Neutrophil (primary cell): ENCODE measurements around the gene ITGB3.

Experiments
- H3K27ac ChIP-seq: fragments of 200-600 bp; sonication (generic); 2 replicates; pipeline ENCODE4 v1.5.1; 2016; ENCODE audit warnings: mild to moderate bottlenecking, moderate library complexity
- H3K27me3 ChIP-seq: fragments of 200-600 bp; sonication (generic); 2 replicates; pipeline ENCODE4 v1.6.0; 2016; ENCODE audit warnings: mild to moderate bottlenecking
- H3K36me3 ChIP-seq: fragments of 200-600 bp; sonication (generic); 2 replicates; pipeline ENCODE4 v1.5.1; 2017
- H3K4me1 ChIP-seq, 2 experiments: fragments of 200-600 bp in 1 of 2; sonication (generic) in 1 of 2; 1 replicate in 1 of 2; 2 replicates in 1 of 2; pipeline versions ENCODE4 v1.5.1 to v1.6.1; 2013 to 2016; ENCODE audit warnings: low read depth in 1 of 2, low read length in 1 of 2, mild to moderate bottlenecking in 1 of 2, moderate library complexity in 1 of 2; ENCODE audit not compliant: control insufficient read depth in 1 of 2, insufficient read depth in 1 of 2
- H3K4me3 ChIP-seq, 2 experiments: fragments of 200-600 bp in 1 of 2; sonication (generic) in 1 of 2; 1 replicate in 1 of 2; 2 replicates in 1 of 2; pipeline ENCODE4 v1.5.1; 2013 to 2016; ENCODE audit warnings: low read depth in 1 of 2, low read length in 1 of 2, mild to moderate bottlenecking in 1 of 2, moderate library complexity in 1 of 2
- H3K9me3 ChIP-seq: fragments of 200-600 bp; sonication (generic); 2 replicates; pipeline ENCODE4 v1.5.1; 2016
- TF ChIP-seq, protein P1 (sequence below): fragments of 200-600 bp; sonication (generic); IDR thresholded peaks from 2 replicates; pipeline ENCODE4 v1.5.1; 2016; ENCODE audit warnings: antibody characterized with exemption

Gene ITGB3

DNA sequence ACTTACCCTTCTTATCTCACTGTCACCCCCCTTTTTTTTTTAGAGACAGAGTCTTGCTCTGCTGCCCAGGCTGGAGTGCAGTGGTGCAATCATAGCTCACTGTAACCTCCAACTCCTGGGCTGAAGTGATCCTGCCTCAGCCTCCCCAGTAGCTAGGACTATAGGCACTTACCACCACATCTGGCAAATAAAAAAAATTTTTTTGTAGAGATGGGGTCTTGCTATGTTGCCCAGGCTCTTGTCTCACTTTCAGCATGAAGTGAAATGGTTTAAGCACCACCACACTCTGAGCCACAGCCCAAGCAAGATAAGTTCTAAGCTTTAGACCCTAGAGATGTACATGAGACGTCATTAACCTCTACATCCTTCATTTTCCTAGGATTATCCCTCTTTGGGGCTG, 35.7 kb downstream of the ITGB3 start:
- Histone ChIP-seq H3K27me3 (peaks cover 9% of the 10 kb centered on the region), H3K4me3 (no peak overlapping the region), H3K36me3 (no peaks in the 10 kb centered on the region), H3K27ac (no peak overlapping the region), H3K9me3 (no peaks in the 10 kb centered on the region), H3K4me1 (no peaks in the 10 kb centered on the region)
- TF ChIP-seq, protein P1, sequence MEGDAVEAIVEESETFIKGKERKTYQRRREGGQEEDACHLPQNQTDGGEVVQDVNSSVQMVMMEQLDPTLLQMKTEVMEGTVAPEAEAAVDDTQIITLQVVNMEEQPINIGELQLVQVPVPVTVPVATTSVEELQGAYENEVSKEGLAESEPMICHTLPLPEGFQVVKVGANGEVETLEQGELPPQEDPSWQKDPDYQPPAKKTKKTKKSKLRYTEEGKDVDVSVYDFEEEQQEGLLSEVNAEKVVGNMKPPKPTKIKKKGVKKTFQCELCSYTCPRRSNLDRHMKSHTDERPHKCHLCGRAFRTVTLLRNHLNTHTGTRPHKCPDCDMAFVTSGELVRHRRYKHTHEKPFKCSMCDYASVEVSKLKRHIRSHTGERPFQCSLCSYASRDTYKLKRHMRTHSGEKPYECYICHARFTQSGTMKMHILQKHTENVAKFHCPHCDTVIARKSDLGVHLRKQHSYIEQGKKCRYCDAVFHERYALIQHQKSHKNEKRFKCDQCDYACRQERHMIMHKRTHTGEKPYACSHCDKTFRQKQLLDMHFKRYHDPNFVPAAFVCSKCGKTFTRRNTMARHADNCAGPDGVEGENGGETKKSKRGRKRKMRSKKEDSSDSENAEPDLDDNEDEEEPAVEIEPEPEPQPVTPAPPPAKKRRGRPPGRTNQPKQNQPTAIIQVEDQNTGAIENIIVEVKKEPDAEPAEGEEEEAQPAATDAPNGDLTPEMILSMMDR: no peak

DNA sequence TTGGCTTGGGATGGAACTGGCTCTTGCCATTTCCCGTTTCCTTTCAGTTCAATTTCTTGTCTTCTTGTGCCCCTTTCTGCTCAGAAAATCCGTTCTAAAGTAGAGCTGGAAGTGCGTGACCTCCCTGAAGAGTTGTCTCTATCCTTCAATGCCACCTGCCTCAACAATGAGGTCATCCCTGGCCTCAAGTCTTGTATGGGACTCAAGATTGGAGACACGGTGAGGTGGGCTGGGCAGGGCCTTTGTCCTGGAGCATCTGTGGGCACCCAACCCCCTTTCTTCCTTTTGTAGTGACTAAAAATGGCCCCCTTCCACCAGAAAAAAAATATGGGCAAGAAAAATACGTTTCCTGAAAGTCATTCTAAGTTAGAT, 37.2 kb downstream of the ITGB3 start:
- Histone ChIP-seq H3K36me3 (no peaks in the 10 kb centered on the region), H3K27me3 (peaks cover 9% of the 10 kb centered on the region), H3K9me3 (no peaks in the 10 kb centered on the region), H3K27ac (no peak overlapping the region), H3K4me3 (no peak overlapping the region), H3K4me1 (no peaks in the 10 kb centered on the region)
- TF ChIP-seq, protein P1: no peak

DNA sequence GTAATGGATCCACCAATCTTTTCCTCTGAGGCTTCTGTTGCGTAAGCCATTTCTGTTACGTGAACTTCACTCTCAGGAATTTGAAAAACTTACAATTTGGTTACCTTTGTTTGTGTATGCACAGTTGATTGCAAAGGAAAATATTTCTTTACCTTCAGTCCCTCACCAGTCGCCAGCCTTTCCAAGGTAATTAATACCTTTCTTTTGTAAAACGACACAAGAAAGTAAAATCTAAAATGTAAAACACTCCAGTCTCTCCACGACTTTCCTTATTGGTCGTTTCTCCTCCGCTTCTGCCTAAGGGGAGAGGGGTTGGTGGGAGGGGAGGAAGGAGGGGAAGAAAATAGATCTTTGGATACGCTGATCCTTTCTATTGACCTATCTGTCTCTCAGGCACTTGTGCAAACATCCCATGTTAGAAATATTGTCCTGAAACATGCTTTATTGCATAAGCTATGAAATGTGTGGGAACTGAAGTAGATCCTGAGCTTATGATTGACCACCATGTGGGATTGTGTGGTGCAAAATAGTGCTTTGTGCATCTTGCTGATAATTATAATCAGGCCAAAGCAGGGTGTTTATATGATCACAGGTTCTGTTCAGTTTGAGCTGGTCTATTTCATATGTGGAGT, 37.7 kb downstream of the ITGB3 start:
- Histone ChIP-seq H3K27me3 (peaks cover 9% of the 10 kb centered on the region), H3K27ac (no peak overlapping the region), H3K36me3 (no peaks in the 10 kb centered on the region), H3K4me3 (no peak overlapping the region), H3K4me1 (no peaks in the 10 kb centered on the region), H3K9me3 (no peaks in the 10 kb centered on the region)
- TF ChIP-seq, protein P1: no peak

DNA sequence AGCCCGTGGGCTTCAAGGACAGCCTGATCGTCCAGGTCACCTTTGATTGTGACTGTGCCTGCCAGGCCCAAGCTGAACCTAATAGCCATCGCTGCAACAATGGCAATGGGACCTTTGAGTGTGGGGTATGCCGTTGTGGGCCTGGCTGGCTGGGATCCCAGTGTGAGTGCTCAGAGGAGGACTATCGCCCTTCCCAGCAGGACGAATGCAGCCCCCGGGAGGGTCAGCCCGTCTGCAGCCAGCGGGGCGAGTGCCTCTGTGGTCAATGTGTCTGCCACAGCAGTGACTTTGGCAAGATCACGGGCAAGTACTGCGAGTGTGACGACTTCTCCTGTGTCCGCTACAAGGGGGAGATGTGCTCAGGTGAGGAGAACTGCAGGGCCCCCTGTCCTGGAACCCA, 38.6 kb downstream of the ITGB3 start:
- Histone ChIP-seq H3K27ac (no peak overlapping the region), H3K27me3 (peaks cover 4% of the 10 kb centered on the region), H3K9me3 (no peaks in the 10 kb centered on the region), H3K4me1 (no peaks in the 10 kb centered on the region), H3K4me3 (no peak overlapping the region), H3K36me3 (no peaks in the 10 kb centered on the region)
- TF ChIP-seq, protein P1: no peak

DNA sequence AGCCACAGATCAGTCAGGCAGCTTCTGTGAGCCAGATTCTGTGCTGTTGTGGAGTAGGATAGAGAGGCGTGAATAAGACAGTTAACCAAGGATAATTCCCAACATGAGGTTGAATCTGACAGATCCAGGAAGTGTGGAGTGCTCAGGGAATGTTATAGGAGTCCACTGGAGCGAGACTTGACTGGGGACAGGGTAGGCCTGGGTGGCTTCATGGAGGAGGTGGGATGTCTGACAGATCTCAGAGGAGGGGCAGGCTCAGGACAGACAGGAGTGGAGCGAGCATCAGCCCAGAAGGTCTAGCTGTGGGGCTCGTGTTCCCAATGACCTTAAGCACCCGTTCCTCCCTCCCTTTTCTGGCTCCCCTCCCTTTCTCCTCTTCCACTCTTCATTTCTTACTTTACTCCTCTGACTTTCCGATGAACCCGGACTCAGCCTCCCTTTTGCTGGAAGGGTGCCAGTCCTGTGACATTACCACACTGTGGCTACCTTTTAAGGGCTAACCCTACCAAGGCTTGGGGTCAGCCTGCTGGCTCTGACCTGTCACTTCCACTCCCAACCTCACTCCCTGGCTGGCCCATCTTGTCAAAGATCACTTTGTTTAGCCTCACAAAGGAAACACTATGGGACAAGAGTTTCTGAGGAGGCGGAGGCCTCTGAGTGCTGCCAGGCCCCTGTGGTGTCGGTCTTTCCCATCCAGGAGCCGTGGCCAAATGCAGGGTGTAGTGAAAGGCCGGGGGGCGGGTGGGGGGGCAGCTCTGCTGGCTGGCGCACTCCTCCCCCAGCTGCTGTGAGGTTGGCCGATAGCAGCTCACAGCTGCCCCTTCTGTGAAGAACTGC, 41.6 kb downstream of the ITGB3 start:
- H3K4me1 ChIP-seq: no peaks in the 10 kb centered on the region
- H3K27me3 ChIP-seq: no peaks in the 10 kb centered on the region
- H3K36me3 ChIP-seq: no peaks in the 10 kb centered on the region
- H3K27ac ChIP-seq: no peak overlapping the region
- TF ChIP-seq, protein P1: no peak
- H3K4me3 ChIP-seq: no peak overlapping the region
- H3K9me3 ChIP-seq: no peaks in the 10 kb centered on the region
